Hematopoietic multipotent progenitor cell treated with erythropoietin and hydrocortisone succinate and interleukin-3 and kit ligand, for 6 days (in vitro differentiated cells): ENCODE measurements around the gene TIMM29.

ENCODE experiments used
- DNase-seq: peaks from one replicate; pipeline ENCODE4 v3.0.0-alpha.2; 2015

TIMM29 gene

DNA sequence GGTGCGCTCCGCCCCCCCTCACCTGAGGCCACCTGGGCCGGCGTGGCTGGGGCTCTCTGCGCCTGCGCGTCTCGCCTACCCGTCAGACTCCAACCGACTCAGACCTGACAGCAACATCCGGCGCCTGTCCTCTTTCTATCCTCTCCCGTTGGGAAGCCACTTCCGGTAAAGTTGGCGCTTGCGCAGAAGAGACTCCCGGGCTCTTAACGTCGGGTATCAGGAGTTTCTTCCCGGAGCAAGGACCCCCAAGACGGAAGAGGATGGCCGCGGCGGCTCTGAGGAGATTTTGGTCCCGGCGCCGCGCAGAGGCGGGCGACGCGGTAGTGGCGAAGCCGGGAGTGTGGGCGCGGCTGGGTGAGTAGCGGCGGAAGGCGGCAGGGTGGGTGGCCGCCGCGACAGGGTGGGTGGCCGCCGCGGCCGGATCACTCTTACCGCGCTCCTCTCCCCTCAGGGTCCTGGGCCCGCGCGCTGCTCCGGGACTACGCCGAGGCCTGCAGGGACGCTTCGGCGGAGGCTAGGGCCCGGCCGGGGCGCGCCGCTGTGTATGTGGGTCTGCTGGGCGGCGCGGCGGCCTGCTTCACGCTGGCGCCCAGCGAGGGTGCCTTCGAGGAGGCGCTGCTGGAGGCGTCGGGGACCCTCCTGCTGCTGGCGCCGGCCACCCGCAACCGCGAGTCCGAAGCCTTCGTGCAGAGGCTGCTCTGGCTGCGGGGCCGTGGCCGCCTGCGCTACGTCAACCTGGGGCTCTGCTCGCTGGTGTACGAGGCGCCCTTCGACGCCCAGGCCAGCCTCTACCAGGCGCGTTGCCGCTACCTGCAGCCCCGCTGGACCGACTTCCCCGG is at the start of gene TIMM29, which contains the start of gene YIPF2:
Gene TIMM29, plus strand, starts transcription at position 249 of the 839 bp plus-strand sequence. Its CDS starts 12 bp downstream, at position 261.
Gene YIPF2, minus strand, starts transcription at position 77 of the 839 bp plus-strand sequence. CDS start 229 bp downstream, outside the sequence.
- DNase-seq: peak; percentile 99

DNA sequence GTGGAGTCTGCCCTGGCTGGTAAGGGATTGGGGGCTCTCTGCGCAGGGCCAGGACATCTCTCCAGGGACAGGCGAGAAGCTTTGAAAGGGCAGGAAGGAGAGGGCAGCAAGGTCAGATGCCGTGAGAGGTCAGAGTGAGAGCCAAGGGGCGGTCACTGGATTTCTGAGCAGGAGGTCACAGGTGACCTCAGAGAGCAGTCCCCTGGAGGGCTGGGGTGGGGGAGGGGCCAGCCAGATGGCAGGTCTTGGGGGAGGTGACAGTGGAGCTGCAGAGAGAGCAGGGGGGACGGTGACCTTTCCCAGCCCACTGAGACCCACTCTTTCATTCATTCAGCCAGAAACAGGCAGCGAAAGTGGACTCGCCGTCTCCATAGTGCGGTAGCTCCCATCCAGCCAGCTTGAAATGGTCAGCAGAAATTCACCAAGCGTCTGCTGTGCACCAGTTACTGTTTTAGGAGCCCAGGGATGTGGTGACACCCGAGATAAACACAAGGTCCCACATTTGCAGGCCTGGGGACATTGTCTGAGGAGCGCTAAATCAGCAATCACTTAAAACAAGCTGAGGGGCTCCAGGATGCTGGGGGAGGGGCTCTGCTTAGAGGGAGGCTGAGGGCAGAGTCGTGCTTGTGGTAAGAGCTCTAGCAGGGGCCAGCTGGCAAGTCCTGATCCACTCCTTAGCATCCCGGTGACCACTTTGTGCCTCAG is 47.1 kb upstream of the TIMM29 start:
- DNase-seq: no peak

DNA sequence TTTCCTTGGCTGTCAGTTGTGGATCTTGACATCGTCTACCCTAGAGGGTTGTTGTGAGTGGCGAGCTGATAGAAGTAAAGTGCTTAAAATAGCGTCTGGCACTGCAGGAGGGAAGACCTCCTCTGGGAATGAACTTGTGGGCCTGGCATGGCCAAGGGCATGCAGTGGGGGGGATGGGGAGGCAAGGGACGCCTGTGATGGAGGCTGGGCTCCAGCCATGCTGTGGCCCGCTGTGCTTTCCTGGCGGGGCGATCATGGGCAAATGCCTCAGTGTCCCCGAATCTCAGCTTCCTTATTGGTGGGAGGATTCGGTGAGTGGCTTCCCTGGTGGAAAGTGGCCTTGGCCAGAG is 46.5 kb upstream of the TIMM29 start:
- DNase-seq: no peak

DNA sequence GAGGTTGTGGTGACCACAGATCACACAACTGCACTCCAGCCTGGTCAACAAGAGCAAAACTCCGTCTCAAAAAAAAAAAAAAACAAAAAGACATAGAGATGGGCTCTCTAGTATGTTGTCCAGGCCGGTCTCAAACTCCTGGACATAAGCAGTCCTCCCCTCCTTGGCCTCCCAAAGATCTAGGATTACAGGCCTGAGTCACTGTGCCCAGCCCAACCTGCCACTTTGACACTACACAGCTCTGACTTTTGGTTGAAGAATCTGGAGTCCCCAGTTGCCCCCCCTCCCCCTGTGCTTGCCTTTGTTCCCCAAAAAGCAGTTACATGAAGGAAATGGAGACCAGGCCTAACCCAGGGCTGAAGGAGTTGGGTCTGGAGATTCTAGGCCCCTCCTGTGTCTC is 44.3 kb upstream of the TIMM29 start:
- DNase-seq: peak; percentile 43

DNA sequence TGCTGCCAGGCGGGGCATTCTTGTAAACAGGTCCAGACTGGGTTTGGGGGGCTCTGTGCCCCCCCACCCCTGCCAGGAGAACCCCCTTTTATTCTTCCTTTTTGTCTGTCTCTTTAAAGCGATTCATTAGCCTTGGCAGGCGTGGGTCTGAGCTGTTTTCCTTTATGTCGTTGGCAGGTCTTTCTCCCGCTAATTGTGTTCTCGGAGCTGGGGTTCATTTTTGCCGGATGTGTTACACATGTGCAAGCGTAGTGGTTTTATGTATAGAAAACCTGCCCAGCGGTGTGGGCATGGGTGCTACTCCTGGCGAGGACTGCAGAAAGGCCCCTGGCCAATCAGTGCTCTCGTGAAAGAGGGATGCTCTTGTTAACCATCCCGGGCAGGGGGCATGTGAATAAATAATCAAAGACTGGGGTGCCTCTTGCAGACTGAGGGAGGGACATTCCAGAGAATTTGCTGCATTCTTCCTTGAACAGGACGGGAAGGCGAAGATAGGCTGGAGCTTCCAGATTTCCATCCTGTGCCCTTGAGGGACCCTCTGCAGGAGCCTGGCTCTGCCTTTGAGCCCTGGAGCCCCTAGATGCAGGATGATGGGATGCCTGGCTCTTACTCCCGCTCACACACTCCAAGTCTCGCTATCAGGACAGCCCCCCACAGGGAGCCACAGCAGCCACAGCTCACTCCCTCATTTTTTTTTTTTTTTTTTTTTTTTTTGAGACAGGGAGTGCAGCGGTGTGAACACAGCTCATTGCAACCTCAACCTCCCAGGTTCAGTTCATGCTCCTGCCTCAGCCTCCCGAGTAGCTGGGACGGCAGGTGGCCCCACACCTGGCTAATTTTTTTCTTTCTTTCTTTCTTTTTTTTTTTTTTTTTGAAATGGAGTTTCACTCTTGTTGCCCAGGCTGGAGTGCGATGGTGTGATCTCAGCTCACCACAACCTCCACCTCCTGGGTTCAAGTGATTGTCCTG is 43.1 kb upstream of the TIMM29 start:
- DNase-seq: no peak

DNA sequence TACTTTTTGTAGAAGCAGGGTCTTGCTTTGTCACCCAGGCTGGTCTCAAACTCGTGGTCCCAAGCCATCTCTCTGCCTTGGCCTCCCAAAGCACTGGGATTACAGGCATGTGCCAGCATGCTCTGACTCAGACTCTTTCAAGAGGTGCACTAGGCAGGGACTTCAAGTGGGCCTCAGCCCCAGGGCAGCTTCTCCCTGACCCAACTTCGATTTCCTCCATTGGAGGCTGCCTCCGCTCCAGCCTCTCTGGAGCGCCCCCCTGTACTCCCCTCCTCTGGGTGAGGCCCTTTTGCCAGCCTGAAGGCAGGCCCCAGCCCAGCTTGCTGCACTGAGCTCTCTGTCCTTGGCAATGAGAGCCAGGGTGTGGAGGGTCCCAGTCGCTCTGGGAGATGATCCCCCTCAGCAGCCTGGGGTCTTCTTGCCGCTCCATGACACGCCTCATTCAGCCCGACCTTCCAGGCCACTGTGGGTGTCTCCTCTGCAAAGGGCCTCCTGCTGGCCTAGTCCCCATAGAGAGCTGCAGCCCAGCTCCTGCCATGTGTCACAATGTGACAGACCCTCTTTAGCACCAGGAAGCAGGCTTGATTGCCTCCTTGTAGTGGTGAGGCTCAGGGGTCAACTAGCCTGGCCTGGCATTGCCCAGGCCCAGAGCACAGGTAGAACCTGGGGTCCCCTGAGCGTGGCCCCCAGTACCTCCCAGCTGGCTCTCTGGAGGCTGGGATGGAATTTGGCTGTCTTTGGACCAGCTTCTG is 40.8 kb upstream of the TIMM29 start:
- DNase-seq: no peak

DNA sequence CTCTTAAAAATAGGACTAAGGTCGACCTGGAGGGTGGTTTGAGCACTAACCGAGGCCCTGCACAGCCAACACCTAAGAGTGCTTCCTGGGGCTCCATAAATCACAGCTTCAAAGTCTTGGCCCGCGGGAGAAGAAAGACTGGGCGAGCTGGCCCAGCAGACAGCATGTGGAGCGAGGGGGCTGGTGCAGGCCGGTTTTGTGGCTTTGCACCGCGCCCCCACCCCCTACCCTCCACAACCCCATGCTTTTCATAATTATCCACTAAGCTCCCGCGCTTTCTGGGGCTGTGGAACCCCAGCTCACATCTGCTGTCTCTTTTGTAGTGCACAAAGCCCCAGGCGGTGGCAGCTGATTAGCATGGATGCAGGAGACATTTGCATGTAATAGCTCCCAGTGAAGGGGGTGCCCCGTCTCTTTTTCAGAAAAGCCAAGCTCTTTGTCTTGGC is 40.2 kb upstream of the TIMM29 start:
- no peak for DNase-seq

DNA sequence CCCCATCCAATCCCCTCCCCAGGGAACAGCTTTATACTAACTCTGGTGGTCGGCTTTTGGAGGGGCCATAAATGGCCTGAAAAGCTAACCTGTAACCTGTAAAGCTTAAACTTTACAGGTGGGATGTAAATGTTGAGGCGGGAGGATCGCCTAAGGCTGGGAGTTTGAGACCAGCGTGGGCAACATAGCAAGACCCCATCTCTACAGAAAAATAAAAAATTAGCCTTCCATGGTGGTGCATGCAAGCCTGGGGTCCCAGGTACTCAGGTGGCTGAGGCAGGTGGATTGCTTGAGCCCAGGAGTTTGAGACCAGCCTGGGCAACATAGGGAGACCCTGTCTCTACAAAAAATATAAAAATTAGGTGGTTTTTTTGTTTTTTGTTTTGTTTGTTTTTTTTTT is 38.7 kb upstream of the TIMM29 start:
- no peak for DNase-seq

DNA sequence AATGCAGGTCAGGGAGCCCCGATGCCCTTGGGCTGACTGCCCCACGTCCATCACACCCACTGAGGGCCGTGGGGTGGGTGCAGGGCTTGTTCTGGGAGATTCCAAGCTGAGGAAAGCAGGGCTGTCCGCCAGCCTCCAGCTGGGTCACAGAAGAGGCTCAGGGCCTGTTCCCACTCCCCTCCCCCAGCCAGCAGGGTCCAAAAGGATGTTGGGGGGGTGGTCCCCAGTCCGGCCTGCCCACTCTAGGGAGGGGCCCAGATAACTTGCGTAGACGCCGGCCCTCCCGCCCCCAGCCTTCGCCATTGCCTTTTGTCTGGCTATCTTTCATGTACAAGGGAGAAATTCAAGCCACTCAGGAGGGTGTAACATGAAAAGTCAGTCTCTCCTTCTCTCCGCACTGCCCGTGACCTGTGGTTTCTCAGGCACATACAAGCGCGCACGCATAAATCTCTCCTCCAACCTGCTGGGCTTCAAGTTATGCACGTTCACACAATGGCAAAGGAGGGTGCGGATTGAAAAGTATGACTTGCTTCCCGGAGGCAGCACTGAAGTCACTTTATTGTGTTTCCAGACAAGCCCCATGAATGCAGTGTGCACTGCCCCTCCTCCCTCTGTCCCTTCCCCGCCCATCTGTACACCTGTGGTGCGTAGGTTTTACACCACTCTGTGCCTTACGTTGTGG is 37.1 kb upstream of the TIMM29 start:
- DNase-seq: no peak

DNA sequence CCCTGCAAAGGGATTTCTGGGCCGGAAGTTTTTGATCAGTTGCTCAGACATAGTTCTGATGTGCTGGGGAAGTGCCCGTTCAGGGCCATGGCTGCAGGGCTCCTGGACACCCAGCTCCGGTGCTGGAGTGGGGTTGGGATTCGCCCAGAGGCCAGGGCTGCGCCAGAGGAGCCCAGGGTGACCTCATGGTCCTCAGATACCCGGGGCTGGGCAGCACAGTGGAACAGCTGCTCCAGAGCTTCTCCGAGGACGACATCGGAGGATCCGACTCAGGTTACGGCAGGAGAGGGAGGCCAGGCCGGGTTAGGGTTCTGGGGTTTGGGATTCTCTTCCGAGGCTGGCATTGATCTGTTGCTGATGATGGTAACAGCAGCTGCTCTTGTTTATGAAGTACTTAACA is 36.4 kb upstream of the TIMM29 start:
- no peak for DNase-seq

DNA sequence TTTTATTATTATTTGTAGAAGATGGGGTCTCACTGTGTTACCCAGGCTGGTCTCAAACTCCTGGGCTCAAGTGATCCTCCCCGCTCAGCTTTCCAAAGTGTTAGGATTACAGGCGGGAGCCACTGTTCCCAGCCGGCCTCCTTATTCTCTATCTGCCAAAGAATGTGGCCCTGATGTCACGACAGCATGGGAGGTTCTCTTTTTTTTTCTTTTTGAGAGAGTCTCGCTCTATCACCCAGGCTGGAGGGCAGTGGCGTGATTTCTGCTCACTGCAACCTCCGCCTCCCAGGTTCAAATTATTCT is 33.7 kb upstream of the TIMM29 start:
- no peak for DNase-seq

DNA sequence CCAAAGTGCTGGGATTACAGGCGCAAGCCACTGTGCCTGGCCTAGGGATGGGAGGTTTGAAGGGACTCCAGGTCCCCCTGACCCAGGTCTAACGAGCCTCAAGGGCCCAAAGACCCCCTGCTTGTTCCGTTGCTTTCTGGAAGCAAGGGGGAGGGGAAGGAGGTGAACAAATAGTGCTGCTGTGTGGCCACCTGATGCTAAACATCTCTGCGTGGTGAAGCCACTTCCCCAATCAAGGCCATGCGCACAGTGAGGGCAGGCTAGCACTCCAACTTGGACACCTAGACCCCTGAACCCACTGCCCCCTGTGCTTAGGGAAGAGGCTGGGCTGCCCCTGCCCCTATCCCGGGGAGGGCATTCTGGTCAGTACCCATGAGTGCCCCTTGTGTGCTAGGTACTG is 33.2 kb upstream of the TIMM29 start:
- DNase-seq: no peak

DNA sequence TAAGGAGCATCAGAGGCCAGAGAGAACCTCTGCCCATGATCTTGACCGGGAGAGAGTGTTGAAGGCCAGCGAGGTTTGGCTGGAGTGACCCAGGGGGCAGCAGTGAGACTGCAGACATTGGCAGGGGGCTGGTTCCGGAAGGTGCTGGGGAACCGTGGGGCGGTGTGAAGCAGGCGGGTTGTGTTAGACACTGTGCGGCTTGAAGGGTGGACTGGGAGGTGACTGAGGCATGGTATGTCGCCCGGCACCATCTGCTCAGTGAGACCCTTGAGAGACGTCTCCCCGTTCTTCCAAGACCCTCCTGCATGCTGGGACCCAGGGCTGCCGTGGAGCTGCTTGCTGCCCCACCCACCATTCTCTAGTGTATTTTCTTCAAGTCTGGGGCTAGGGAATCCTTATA is 32.7 kb upstream of the TIMM29 start:
- DNase-seq: no peak

DNA sequence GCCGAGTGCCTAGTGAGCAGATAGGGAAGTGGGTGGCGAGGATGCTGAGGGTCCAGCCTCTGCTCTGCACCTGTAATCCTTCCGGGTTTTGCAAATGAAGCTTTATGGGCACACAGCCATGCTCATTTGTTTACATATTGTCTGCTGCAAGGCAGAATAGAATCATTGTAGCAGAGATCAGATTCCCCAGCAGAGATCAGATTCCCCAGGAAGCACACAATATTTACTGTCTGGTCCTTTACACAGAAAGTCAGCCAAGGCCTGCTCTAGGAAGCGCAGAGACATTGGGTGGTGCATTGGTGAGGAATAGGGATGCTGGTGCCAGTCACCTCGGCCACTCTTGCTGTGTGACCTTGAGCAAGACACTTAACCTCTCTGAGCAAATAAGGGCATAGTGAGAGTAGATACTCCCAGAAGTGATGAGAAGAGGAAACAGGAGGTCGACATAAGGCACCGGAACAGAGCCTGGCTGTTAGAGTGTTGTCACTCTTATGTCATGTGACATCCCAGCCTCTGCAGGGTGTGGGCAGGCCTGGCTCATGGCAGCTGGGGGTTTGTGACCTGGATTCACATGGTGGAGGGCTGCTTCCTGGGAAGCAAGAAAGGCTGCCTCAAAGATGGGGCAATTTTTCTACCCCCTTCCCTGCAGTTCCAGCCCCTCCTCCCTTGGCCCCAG is 31.6 kb upstream of the TIMM29 start:
- peak; percentile 73 for DNase-seq

DNA sequence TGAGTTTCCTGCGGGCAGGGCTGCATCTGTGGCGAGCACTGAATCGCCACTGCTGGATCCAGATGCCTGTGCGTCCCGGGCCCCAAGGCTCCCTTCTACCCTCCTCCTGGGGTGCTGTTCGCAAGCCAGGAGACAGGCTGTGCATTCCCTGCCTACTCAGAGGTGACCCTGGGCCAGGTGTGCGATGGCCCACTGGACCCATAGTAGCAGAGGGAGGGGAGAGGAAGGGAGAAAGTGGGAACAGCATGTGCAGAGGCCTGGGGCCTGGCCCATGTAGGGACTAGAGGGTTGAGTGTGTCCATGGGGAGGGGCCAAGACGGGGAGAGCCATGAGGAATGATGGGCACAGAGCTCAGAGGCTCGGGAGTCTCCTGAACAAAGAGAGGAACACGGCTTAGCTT is 30.0 kb upstream of the TIMM29 start:
- DNase-seq: no peak

DNA sequence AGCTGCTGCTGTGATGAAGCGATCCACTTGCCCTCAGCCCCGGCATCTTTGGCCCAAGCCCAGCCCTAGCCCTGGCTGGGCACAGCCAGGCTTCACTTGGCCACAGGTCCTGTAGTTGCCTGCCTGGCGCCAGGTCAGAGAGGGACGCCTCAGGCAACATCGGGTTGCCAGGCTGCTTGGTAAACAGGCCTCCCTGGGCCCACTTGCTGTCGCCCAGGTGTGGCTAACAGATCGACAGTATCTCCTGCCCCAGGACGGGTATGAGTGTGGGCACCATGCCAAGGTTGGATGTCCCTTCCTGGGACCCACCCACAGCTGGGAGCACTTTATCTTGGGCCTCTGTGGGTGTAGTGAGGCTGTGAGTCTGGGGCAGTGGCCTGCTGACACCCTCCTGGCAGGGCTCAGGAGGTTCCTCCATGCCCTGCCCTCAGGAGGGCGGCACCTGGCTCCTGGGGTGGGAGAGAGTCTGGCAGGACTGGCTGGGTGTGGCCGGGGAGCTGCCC is 29.4 kb upstream of the TIMM29 start:
- peak; percentile 98 for DNase-seq

DNA sequence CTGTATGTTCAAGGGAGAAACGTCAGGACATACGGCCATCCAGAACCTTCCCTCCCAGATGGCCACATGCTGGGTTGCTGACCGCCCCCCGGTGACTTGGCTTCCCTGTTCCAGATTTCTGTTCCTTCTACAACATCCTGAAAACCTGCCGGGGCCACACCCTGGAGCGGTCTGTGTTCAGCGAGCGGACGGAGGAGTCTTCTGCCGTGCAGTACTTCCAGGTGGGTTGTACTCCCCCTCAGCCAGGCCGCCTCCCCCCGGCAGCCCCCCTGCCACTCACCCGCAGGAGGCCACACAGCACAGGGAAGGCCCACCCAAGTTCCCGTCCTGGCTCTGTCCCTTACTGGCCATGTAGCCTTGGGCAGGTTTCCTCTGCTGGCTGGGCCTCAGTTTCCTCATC is 20.7 kb upstream of the TIMM29 start:
- DNase-seq: no peak

DNA sequence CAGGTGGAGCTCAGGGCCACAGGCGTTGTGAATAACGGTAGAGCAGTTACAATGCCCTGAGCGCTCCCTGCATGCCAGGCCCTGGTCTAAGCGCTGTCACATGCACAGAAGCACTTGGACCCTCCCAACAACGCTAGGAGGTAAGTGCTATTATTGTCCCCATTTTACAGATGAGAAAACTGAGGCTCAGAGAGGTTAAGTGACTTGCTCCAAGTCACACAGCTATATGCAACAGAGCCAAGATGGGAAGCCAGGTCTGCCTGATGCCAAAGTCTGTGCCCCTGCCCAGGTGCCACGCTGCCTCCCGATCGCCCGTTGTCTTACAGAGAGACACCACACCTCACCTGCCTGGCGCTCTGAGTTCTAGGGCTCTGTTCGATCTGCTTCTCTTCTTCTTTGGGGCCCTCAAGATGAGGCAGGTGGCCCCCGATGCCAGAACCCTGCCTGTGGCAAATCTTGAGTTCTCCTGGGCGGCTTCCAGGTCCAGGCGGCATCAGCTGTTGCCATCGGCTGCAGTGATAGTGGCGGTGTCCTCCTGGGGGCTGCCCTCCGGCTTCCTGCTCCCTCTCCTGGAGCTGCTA is 20.1 kb upstream of the TIMM29 start:
- DNase-seq: no peak

DNA sequence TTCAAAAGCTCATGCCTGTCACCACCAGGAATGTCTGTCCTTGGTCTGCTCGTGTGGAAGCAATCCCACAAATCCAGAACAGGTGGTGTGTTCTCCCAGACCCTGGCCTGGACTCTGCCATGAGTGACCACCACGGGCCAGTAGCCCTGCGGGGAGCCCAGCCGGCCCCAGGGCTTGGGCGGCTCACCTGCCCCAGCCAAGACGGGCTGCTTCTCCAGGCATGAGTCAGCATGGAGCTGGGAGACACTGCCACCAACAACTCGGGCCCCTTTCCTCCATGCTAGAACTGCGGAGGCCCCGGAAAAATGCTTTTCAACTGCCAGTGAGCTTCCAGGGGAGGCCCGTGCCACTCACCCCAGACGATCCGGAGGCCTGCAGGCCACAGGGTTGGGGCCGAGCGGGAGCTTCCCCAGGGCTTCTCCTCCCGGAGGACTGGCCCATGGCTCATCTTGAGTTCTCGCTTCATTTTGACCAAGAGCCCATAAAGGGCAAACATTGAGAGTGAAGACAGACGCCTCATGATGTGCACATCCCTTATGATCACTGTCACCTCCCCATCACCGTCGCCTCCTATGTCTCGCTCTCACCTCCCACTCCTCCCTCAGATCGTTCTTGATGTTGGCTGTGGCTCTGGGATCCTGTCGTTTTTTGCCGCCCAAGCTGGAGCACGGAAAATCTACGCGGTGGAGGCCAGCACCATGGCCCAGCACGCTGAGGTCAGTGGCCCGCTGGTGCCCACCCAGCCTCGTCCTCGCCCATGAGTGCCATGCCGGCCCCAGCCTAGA is 16.8 kb upstream of the TIMM29 start:
- DNase-seq: no peak

DNA sequence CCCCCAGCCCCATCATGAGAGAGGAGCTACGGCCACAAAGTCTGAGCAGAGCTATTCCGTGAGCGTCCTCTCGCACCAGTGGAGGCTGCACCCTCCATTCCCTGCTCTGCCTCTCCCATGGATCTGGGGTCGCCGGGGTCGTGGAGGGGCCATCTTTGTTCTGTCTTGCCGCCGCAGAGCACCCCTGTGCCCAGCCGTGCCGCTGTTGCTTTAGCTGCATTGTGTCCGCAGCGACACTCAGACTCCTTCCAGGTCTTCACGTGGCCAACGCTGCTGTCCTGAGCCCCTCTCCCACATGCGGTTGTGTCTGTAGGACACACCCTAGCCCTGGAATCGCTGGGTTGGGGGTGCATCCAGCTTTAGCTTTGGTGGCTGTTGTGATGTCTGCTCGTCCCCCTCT is 16.0 kb upstream of the TIMM29 start:
- no peak for DNase-seq
